ENCODE data around the gene PAH. TPM values are rescaled to one million over a fixed set of nuclear protein-coding genes. Genes with fewer than 3 reads are reported as not detected.

The PAH gene
- total RNA-seq, 1 donor from 2014 or later, result not detected

GRCh38 chr12:102953221-102953620, 36.2 kb upstream of the PAH start:
- H3K4me1 ChIP-seq, result peaks cover under 1 to 2% of the 10 kb centered on the region in 2 donors
- no peaks in the 10 kb centered on the region for H3K9me3 ChIP-seq
- TF ChIP-seq, protein P1, sequence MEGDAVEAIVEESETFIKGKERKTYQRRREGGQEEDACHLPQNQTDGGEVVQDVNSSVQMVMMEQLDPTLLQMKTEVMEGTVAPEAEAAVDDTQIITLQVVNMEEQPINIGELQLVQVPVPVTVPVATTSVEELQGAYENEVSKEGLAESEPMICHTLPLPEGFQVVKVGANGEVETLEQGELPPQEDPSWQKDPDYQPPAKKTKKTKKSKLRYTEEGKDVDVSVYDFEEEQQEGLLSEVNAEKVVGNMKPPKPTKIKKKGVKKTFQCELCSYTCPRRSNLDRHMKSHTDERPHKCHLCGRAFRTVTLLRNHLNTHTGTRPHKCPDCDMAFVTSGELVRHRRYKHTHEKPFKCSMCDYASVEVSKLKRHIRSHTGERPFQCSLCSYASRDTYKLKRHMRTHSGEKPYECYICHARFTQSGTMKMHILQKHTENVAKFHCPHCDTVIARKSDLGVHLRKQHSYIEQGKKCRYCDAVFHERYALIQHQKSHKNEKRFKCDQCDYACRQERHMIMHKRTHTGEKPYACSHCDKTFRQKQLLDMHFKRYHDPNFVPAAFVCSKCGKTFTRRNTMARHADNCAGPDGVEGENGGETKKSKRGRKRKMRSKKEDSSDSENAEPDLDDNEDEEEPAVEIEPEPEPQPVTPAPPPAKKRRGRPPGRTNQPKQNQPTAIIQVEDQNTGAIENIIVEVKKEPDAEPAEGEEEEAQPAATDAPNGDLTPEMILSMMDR (IDR thresholded peaks at IDR 0.05), result no peak
- H3K27me3 ChIP-seq, result no peaks in the 10 kb centered on the region
- no peak overlapping the region for H3K4me3 ChIP-seq
- no peaks in the 10 kb centered on the region for H3K36me3 ChIP-seq
- intact Hi-C loops (cut with DNase I), result no loop called here
- no peak overlapping the region for H3K27ac ChIP-seq
- DNase-seq (ENCODE audit: low spot score in 2 of 2), result no peak

DNA sequence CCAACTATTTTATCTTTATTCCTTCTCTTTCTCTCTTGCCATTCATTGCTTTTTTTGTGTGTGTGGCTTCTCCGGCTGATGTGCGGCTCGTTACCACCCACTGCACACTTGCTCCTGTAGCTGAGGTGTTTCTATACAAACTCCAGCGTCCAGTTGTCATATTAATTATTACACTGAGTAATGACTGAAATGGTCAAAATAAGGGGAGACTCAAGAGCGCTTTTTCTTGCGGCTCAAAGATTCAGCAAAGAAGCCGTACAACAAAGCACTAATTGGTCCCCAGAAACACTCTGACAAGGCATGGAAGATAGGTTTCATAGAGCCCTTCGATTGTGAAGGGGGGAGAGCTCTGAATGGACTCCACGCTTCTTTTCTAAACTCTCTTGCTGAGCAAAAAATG, 34.8 kb upstream of the PAH start:
- Histone ChIP-seq H3K4me1 (no peaks in the 10 kb centered on the region), H3K36me3 (no peaks in the 10 kb centered on the region), H3K4me3 (no peak overlapping the region), H3K9me3 (no peaks in the 10 kb centered on the region), H3K27ac (no peak overlapping the region), H3K27me3 (no peaks in the 10 kb centered on the region)
- TF ChIP-seq, protein P1 (IDR thresholded peaks at IDR 0.05), result no peak
- intact Hi-C loops (cut with DNase I), result no loop called here
- DNase-seq (ENCODE audit: low spot score in 2 of 2), result no peak

DNA sequence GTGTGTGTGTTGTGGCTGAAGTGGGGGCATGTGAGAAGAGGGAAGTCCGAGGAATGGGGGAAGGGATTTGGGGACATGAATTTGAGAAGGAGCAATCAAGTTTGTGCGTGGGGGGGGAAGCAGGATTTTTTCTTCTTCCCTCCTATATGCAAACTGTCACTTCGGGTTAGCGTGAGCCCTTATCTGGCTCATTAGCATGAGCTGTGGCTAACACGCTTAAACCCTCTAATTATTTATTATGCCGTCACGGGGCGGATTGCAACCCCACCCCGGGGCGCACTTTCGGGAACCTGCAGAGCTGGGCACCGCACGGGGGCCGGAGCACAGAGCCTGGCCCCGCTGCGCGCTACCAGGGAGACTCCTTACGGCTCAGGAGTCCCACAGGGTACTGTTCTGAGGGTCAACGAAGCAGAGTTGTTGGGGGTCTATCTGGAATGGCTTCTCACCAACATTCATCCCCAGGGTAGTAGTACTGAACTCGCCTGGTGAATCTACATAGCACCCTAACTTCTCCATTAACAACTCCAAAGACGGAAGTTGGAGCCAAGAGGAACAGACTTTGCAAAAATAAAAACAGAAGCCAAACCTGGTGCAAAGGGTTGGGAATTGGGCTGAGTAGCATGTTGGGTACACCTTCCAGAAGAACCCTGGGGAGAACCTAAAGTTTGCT, 34.0 kb upstream of the PAH start:
- no peak for DNase-seq (ENCODE audit: low spot score in 2 of 2)
- Histone ChIP-seq H3K4me3 (no peak overlapping the region), H3K27ac (no peak overlapping the region), H3K27me3 (no peaks in the 10 kb centered on the region), H3K36me3 (no peaks in the 10 kb centered on the region), H3K4me1 (no peaks in the 10 kb centered on the region), H3K9me3 (no peaks in the 10 kb centered on the region)
- intact Hi-C loops (cut with DNase I), result no loop called here
- TF ChIP-seq, protein P1 (IDR thresholded peaks at IDR 0.05), result no peak

GRCh38 chr12:102950107-102950949, 33.3 kb upstream of the PAH start:
- no peak for DNase-seq (ENCODE audit: low spot score in 2 of 2)
- H3K27me3 ChIP-seq, result no peaks in the 10 kb centered on the region
- no peaks in the 10 kb centered on the region for H3K36me3 ChIP-seq
- H3K4me3 ChIP-seq, result no peak overlapping the region
- no peaks in the 10 kb centered on the region for H3K9me3 ChIP-seq
- TF ChIP-seq, protein P1 (IDR thresholded peaks at IDR 0.05), result no peak
- no peaks in the 10 kb centered on the region for H3K4me1 ChIP-seq
- intact Hi-C loops (cut with DNase I), result no loop called here
- no peak overlapping the region for H3K27ac ChIP-seq

DNA sequence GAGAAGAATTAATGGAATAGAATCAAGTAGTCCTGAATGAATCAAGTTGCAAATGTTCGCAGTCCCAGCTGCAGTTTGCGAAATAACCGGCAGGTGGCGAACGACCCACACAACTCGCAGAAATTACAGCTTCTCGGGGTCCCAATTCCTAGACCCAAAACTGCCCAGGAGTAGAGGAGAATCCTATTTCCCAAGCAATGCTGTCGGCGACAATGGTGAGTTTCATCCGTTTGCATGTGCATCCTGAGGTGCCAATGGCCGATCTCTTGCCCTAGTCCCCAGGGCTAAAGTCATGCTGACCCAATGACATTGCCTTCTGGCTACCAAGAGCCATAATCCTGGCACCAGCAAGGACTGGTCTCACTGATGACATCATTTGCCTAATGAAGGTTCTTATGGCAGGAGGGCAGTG, 31.9 kb upstream of the PAH start:
- intact Hi-C loops (cut with DNase I), result loop anchor here (5.0 kb wide), 1 partner anchor 598 kb away; no protein-coding TSS in a partner anchor
- no peak for DNase-seq (ENCODE audit: low spot score in 2 of 2)
- Histone ChIP-seq H3K27me3 (no peaks in the 10 kb centered on the region), H3K4me1 (no peaks in the 10 kb centered on the region), H3K9me3 (no peaks in the 10 kb centered on the region), H3K27ac (no peak overlapping the region), H3K4me3 (no peak overlapping the region), H3K36me3 (no peaks in the 10 kb centered on the region)
- TF ChIP-seq, protein P1 (IDR thresholded peaks at IDR 0.05), result peak; percentile 25 to 64 (median 35)

Measured in ascending aorta (tissue), 2 donors.